ENCODE results near the gene AFM.

The AFM gene

DNA sequence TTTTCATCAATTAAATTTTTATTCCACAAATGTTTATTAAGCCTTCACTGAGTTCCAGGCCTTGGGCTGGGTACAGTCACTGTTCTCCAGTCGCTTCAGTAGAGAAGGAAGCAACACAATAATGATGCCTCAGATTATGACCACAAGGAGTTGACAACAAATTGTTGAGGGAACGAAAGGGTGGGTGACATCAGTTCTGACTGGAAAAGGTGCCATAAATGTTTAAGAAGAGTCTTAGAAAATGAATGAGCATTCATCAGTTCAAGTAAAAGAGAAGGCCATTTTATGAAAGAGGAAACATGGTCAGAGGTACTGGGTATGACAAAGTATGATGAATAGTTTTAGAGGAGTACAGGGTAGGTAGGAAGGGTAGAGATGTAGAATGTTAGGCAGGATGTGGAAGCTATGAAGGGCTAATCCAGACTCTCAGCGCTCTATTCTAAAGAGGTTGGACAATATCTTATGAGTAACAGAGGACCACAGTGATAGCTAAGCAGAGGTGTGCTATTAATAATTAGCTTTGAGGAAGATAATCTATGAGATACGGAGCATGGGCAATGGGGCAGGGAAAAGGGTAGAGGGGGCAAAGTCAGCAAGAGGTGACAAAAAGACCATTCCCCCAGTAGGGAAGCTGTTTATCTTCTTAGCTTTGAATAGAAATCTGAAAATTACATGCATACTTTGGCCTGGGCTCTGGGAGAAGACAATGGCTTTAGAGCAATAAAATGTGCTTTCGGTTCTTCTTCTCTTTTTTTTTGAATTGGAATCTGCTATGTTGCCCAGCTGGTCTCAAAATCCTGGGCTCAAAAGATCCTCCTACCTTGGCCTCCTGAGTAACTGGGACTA lies 25.1 kb upstream of the AFM start:
- no peak for DNase-seq (ENCODE audit: low spot score)
- Histone ChIP-seq H3K27ac (no peak overlapping the region), H3K4me3 (no peak overlapping the region)
- TF ChIP-seq, protein P1, sequence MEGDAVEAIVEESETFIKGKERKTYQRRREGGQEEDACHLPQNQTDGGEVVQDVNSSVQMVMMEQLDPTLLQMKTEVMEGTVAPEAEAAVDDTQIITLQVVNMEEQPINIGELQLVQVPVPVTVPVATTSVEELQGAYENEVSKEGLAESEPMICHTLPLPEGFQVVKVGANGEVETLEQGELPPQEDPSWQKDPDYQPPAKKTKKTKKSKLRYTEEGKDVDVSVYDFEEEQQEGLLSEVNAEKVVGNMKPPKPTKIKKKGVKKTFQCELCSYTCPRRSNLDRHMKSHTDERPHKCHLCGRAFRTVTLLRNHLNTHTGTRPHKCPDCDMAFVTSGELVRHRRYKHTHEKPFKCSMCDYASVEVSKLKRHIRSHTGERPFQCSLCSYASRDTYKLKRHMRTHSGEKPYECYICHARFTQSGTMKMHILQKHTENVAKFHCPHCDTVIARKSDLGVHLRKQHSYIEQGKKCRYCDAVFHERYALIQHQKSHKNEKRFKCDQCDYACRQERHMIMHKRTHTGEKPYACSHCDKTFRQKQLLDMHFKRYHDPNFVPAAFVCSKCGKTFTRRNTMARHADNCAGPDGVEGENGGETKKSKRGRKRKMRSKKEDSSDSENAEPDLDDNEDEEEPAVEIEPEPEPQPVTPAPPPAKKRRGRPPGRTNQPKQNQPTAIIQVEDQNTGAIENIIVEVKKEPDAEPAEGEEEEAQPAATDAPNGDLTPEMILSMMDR (IDR thresholded peaks at IDR 0.05), result no peak

DNA sequence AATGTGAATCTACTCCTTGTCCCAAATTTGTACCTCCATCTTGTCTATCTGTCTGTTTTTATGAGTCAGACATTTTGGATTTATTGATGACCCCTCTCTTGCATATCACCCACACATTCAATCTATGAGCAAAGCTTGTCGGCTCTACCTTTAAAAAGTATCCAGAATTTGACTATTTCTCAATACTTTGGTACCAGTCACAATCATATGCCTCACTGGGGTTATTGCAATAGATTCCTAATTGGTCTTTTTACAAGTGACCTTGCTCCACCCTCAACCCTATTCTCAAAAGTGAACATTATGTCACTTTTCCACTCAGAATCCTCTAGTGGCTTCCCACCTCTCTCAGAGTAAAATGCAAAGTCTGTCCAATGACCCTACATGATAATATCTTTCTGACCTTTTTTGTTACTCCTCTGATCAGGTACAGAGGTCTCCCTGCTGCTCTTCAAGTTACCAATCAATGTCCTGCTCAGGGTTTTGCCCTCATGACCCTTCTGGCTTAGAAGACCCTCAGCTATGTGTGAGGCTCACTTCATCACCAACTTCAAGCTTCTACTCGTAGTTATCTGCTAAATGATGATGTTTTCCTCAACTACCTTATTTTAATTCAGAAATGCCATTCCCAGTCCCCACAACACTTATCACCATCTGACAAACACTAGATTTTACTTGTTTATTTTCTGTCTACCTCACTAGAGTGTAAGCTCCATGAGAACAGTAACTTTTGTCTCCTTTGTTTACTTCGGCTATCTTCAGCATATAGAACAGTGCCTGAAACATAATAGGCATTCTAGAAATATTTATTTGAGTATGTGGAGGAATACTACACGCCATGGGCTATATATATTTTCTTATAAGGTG lies 23.1 kb upstream of the AFM start:
- DNase-seq (ENCODE audit: low spot score), result no peak
- H3K27ac ChIP-seq, result no peak overlapping the region
- TF ChIP-seq, protein P1 (IDR thresholded peaks at IDR 0.05), result no peak
- no peak overlapping the region for H3K4me3 ChIP-seq

DNA sequence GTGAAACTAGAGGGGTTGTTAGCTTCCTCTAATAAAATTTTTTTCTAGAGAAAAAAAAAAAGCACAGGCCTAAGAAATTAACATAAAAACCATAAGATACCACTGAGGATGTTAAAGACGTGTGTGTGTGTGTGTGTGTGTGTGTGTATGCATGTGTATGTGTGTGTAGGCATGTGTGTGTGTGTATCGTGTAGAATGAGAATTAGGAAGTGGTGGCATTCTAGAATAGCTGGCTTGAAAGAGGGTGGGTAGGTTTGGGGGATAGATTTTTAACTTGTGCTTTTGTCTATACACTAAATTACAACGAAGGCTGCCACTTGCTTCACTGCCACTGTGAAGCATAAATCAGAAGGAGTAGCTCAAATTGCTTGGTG lies 22.5 kb upstream of the AFM start:
- TF ChIP-seq, protein P1 (IDR thresholded peaks at IDR 0.05), result no peak
- no peak for DNase-seq (ENCODE audit: low spot score)
- Histone ChIP-seq H3K4me3 (no peak overlapping the region), H3K27ac (no peak overlapping the region)

DNA sequence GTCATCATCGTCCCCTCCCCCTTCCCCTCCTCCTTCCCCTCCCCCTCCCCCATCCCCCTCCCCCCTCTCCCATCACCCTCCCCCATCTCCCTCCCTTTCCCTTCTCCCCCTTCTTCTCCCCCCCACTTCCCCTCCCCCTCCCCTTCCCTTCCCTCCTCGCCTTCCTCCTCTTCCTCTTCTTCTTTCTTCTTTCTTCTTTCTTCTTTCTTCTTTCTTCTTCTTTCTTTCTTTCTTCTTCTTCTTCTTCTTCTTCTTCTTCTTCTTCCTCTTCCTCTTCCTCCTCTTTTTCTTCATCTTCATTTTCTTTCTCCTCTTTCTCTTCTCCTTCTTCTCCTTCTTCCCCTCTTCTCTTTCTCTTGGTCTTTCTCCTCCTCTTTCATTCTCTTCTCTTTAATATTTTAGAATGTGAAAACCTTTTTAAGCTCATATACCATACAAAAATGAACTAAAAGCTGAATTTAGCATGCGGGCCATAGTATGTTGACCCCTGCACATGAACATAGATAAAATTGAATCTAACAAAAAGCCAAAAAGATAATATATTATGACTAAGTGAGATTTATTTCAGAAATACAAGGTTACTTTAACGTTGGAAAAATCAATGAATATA lies 20.5 kb upstream of the AFM start:
- DNase-seq (ENCODE audit: low spot score), result no peak
- TF ChIP-seq, protein P1 (IDR thresholded peaks at IDR 0.05), result no peak
- Histone ChIP-seq H3K4me3 (no peak overlapping the region), H3K27ac (no peak overlapping the region)

DNA sequence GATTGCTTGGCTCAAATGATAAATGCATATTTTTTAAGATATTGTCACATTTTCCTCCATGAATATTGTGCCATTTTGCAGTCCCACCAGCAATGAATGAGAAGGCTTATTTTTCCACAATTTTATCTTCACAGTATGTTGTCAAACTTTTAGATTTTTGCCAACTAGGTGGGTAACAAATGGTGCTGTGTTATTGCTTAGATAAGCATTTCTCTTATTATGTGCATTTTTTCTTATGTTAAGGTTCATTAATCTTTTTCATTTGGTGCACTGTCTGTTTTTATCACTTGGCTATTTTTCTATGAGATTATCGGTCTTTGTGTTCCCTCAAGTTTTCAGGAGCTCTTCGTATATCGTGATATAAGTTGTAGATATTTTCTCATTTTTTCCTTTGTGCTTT lies 13.4 kb upstream of the AFM start:
- TF ChIP-seq, protein P1 (IDR thresholded peaks at IDR 0.05), result no peak
- no peak for DNase-seq (ENCODE audit: low spot score)
- no peak overlapping the region for H3K4me3 ChIP-seq
- H3K27ac ChIP-seq, result no peak overlapping the region

DNA sequence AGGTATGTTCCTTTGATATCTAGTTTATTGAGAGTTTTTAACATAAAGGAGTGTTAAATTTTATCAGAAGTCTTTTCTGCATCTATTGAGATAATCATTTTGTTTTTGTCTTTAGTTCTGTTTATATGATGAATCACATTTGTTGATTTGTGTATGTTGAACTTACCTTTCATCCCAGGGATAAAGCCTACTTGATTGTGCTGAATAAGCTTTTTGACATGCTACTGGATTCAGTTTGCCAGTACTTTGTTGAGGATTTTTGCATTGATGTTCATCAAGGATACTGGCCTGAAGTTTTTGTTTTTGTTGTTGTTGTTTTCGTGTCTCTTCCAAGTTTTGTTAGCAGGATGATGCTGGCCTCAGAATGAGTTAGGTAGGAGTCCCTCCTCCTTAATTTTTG lies 10.8 kb upstream of the AFM start:
- Histone ChIP-seq H3K27ac (no peak overlapping the region), H3K4me3 (no peak overlapping the region)
- TF ChIP-seq, protein P1 (IDR thresholded peaks at IDR 0.05), result no peak
- DNase-seq (ENCODE audit: low spot score), result no peak
